Keratinocyte (primary cell): Measurements from ENCODE around the gene AANAT.

Experiments used
- EZH2 ChIP-seq: IDR thresholded peaks from one replicate; pipeline ENCODE4 v1.6.1; 2012; ENCODE audit warnings: inconsistent platforms, mild to moderate bottlenecking, low read length, moderate library complexity
- TF ChIP-seq, protein P1 (sequence below), 3 experiments: IDR thresholded peaks in 1 of 3; conservative IDR thresholded peaks in 1 of 3; optimal IDR thresholded peaks in 1 of 3; 2 replicates in 2 of 3; 3 replicates in 1 of 3; pipeline versions ENCODE3 to v1.5.1; 2011; ENCODE audit warnings: low read length in 3 of 3, mild to moderate bottlenecking in 3 of 3, moderate library complexity in 2 of 3, control low read depth in 1 of 3, inconsistent platforms in 1 of 3; ENCODE audit not compliant: insufficient read depth in 2 of 3; ENCODE audit errors: extremely low read depth in 1 of 3

DNA sequence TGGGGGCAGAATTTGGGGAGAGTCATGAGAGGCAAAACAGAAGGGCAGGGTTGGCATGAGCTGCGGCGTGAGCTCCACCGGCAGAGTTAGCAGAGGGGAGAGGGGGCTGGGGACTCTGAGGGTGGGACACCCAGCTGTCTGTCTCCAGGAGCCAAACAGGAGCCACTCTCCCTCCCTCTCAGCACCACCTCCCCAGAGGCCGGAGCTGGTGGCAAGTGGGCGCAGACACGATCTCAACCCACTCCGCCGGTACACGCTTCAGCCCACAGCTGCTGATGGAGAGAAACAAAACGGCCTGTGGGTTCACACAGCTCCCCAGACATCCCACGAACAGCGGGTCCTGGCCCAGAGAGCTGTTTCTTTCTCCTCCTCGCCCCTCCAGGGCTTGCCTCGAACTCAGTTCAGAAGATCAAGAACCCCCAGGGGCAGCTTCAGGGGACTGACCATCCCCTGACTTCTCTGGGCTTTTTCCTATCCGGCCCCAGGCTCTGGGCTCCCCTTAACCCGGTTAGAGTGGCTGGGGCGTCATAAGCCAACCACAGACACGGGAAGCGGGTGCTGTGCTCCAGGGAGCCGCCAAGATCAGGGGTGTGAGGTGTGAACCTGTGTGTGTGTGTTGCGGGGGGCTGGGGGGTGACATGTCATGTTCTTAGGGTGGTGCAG is 26.2 kb downstream of the AANAT start:
- TF ChIP-seq, protein P1, sequence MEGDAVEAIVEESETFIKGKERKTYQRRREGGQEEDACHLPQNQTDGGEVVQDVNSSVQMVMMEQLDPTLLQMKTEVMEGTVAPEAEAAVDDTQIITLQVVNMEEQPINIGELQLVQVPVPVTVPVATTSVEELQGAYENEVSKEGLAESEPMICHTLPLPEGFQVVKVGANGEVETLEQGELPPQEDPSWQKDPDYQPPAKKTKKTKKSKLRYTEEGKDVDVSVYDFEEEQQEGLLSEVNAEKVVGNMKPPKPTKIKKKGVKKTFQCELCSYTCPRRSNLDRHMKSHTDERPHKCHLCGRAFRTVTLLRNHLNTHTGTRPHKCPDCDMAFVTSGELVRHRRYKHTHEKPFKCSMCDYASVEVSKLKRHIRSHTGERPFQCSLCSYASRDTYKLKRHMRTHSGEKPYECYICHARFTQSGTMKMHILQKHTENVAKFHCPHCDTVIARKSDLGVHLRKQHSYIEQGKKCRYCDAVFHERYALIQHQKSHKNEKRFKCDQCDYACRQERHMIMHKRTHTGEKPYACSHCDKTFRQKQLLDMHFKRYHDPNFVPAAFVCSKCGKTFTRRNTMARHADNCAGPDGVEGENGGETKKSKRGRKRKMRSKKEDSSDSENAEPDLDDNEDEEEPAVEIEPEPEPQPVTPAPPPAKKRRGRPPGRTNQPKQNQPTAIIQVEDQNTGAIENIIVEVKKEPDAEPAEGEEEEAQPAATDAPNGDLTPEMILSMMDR (optimal IDR thresholded peaks at IDR 0.05 in 1 of 3, IDR thresholded peaks at IDR 0.05 in 1 of 3, conservative IDR thresholded peaks at IDR 0.05 in 1 of 3; ENCODE audit: extremely low read depth in 1 of 3, insufficient read depth in 2 of 3, low read length in 3 of 3) = no peak
- no peak for TF ChIP-seq EZH2
